ENCODE results near the gene UBR1. TPM values are rescaled to one million over a fixed set of nuclear protein-coding genes. Genes with fewer than 3 reads are reported as not detected.
A peak's percentile ranks its signal among the peaks of the same experiment; 100 is the strongest.

The UBR1 gene
- 23.9 and 29.3 TPM in 2 replicates for total RNA-seq
- long read RNA-seq, full-length matches to known transcripts, result 3 of 60 reads
- long read RNA-seq, partial matches to known transcripts, result 48 of 60 reads
- long read RNA-seq, other reads (novel, unspliced or antisense), result 9 of 60 reads

- peaks cover 9% of the 10 kb centered on the region for H3K27me3 Mint-ChIP-seq (ENCODE audit: low read depth)
Measured at GRCh38 chr15:43105778-43106485, at the start of gene UBR1. TSS of gene UBR1 (minus strand) at chr15:43106038. CDS start at chr15:43106022, 16 bp downstream.

GRCh38 chr15:43153269-43153668, 47.4 kb upstream of the UBR1 start:
- Mint-ChIP-seq H3K27me3 (ENCODE audit: low read depth) (no peaks in the 10 kb centered on the region), H3K27ac (ENCODE audit: unreplicated experiment) (no peak overlapping the region), H3K4me3 (no peak overlapping the region), H3K9me3 (no peaks in the 10 kb centered on the region), H3K4me1 (no peaks in the 10 kb centered on the region), H3K36me3 (ENCODE audit: low read depth) (peaks cover 8% of the 10 kb centered on the region)
- no peak for TF ChIP-seq CTCF (conservative IDR thresholded peaks at IDR 0.05)
- DNase-seq (ENCODE audit: low read depth, low spot score), result no peak

More at GRCh38 chr15:43105778-43106485, at the start of gene UBR1:
- Mint-ChIP-seq H3K4me1 (peaks cover 46% of the 10 kb centered on the region), H3K36me3 (ENCODE audit: low read depth) (peaks cover 14% of the 10 kb centered on the region), H3K4me3 (peak within 1 kb of the TSS; percentile 99), H3K27ac (ENCODE audit: unreplicated experiment) (peak within 1 kb of the TSS; percentile 97), H3K9me3 (no peaks in the 10 kb centered on the region)
- no peak for TF ChIP-seq CTCF (conservative IDR thresholded peaks at IDR 0.05)
- peak; percentile 82 for DNase-seq (ENCODE audit: low read depth, low spot score)

GRCh38 chr15:43151688-43152087, 45.9 kb upstream of the UBR1 start:
- TF ChIP-seq CTCF (conservative IDR thresholded peaks at IDR 0.05), result no peak
- Mint-ChIP-seq H3K9me3 (no peaks in the 10 kb centered on the region), H3K36me3 (ENCODE audit: low read depth) (peaks cover 4% of the 10 kb centered on the region), H3K27me3 (ENCODE audit: low read depth) (no peaks in the 10 kb centered on the region), H3K27ac (ENCODE audit: unreplicated experiment) (no peak overlapping the region), H3K4me3 (no peak overlapping the region), H3K4me1 (no peaks in the 10 kb centered on the region)
- no peak for DNase-seq (ENCODE audit: low read depth, low spot score)

- no peak for DNase-seq (ENCODE audit: low read depth, low spot score)
- peaks cover 2% of the 10 kb centered on the region for H3K36me3 Mint-ChIP-seq (ENCODE audit: low read depth)
- H3K4me3 Mint-ChIP-seq, result no peak overlapping the region
- TF ChIP-seq CTCF (conservative IDR thresholded peaks at IDR 0.05), result no peak
- no peak overlapping the region for H3K27ac Mint-ChIP-seq (ENCODE audit: unreplicated experiment)
- H3K9me3 Mint-ChIP-seq, result no peaks in the 10 kb centered on the region
- no peaks in the 10 kb centered on the region for H3K4me1 Mint-ChIP-seq
- H3K27me3 Mint-ChIP-seq (ENCODE audit: low read depth), result no peaks in the 10 kb centered on the region
Measured at GRCh38 chr15:43150191-43150929, 44.5 kb upstream of the UBR1 start.

GRCh38 chr15:43146184-43146583, 40.3 kb upstream of the UBR1 start:
- peaks cover 7% of the 10 kb centered on the region for H3K36me3 Mint-ChIP-seq (ENCODE audit: low read depth)
- H3K27me3 Mint-ChIP-seq (ENCODE audit: low read depth), result no peaks in the 10 kb centered on the region
- H3K4me1 Mint-ChIP-seq, result no peaks in the 10 kb centered on the region
- TF ChIP-seq CTCF (conservative IDR thresholded peaks at IDR 0.05), result no peak
- DNase-seq (ENCODE audit: low read depth, low spot score), result no peak
- peak overlapping the region; percentile 44 for H3K27ac Mint-ChIP-seq (ENCODE audit: unreplicated experiment)
- no peak overlapping the region for H3K4me3 Mint-ChIP-seq
- H3K9me3 Mint-ChIP-seq, result no peaks in the 10 kb centered on the region
